NCI-H748 treated with DMSO at 0.1 percent for 48 hours (cell line): ENCODE measurements around the gene GSK3A.

Source experiments
- DNase-seq: peaks from one replicate; lab custom pipeline; 2025; lab: John Stamatoyannopoulos, UW

Gene GSK3A

DNA sequence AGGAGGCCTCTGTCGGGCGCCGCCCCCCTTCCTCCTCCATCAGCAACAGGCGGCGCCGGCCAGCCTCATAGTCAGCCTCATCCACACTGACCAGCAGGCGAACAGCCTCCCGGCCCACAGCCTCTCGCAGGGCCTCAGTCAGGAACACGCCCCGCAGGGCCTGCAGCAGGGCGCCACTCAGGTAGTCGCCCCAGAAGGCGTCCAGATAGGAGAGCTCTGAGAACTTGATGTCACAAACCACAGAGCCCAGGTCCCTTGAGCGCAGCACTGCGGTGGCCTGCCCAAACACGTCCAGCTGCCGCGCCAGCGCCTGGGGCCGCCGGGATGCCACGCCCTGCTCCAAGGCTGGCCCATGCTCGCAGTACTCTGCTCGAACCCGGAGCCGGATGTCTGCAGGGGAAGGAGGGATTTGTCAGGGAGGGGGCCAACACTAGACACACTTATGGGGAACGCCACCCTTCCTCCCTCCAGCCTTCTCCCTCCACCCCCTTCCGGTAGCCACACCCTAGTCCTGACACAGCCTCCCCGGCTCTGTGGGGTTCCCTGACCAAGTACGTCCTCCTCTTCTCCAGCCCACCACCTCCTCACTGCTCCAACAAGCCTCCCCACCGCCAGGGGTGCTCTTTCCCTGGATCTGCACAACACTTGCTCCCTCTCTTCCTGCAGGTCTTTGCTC, 42.8 kb downstream of the GSK3A start:
- no peak for DNase-seq

DNA sequence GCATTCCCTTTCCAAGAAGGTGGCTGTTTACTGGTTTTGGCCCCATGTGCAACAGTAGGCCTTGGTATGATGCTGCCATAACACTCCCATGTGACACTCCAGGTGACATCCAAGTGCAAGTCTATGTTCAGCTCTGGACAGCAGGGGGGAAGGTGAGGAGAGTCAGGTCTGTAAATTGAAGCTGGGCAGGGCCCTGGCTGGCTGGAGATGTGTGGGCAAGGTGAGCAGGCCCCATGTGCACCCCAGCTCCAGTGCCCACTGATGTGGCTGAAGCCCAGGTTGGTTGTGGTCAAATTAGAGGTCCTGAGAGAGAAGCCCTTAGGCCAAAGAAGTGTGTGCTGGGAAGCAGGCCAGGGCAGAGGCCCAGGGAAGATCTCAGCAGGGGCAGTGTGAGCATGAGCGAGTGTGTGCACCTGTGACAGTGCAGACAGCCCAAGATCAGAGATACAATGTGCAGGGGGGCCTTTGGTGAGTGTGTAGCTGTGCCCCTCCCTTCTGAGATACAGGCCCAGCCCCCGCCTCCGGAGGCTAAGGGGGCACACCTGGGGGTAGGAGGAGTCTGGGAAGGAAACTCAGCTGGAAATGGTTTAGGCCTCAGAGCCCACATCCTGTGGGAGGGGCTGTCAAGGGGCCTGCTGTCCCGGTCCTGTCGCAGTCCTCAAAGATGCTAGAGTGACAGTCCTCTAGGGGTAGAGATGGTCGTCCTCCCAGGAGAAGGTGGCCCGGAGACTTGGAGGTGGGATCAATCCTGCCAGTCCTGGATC, 43.5 kb downstream of the GSK3A start:
- DNase-seq = no peak

DNA sequence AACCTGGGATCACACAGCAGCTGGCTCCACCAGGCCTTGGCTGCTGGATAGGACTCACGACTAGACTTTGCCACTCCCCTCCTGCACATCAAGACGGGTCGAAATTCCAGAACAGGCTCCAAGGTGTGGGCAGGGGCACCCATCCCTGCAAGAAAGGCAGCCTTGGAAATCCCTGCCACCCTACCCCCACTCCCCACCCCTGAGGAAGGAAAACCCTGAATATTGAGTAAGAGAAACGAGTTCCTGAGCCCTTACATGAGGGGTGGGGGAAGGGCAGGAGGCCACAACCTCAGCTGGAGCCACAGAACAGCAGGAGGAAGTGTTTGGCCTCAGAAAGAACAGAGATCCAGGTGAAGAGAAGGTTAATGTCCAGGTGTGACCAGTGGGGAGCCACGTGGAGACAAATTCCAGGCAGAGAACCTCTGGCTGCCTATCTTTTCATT, 45.0 kb downstream of the GSK3A start:
- DNase-seq = no peak

DNA sequence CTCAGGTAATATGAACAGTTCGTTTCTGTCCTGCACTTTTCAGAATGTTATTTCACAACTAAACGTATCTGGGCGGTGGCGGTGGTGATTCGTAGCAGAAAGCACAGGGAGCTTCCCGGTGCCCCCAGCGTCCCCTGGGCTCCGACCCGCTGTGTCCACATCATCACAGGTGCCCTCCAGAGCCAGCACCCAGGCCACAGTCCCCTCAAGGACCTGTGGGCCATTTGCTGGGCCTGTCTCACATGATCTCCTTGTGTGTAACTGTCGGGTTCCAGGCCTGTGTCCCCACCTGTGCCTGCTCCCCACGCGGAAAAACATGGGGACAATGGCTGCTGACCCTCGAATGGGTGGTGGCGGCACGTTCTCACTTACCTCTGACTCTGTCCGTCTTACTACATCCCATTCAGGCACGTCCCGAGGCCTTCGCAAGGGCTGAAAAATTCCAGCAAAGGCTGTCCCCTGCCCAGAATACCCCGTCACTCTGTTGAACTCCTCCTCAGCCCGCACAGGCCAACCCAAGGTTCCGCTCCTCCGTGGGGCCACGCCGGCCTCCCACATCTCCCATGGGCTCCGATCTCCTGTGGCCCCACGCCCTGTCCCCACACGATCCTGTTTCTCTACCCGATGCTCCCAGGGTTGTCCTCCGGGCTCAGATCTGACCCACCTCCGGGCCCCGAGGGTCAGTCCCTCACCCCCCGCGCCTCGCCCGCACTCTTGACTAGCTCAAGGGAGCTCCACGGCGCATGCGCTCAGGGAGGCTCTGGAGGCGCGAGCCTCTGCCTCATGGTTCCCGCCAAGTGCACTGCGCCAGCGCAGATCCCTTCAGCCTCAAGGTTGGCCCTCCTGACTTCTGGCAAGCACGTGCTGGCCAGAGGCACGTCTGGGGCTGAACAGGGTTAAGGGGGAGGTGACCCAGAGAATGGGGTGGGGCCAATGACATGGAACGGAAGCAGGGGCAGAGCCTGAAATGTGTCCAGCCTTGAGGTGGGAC, 46.1 kb downstream of the GSK3A start:
- DNase-seq = no peak

DNA sequence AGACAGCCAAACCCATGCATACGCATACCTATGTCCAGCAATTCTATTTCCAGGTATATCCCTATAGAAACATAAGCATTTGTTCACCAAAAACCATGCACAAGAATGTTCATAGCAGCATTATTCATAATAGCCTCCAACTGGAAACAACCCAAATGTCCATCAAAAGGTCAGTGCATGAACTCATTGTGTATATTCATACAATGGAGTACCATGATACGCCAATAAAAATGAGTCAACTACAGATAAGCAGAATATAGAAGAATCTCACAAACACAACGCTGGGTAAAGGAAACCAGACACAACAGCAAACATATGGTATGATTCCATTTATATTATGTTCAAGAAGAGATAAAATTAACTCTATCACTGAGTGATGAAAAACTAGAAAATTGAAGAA, 48.7 kb downstream of the GSK3A start:
- DNase-seq = no peak

DNA sequence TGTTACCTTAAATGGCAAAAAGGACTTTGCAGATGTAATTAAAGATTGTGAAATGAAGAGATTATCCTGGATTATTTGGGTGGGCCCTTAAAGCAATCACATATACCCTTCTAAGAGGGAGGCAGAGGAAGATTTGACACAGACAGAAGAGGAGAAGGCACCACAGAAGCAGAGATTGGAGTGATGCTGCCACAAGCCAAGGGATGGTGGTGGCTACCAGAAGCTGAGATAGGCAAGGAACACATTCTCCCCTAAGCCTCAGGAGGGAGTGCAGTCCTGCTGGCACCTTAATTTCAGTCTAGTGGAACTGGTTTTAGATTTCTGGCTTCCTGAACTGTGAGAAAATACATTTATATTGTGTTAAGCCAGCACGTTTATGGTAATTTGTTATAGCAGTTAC, 49.1 kb downstream of the GSK3A start:
- no peak for DNase-seq

DNA sequence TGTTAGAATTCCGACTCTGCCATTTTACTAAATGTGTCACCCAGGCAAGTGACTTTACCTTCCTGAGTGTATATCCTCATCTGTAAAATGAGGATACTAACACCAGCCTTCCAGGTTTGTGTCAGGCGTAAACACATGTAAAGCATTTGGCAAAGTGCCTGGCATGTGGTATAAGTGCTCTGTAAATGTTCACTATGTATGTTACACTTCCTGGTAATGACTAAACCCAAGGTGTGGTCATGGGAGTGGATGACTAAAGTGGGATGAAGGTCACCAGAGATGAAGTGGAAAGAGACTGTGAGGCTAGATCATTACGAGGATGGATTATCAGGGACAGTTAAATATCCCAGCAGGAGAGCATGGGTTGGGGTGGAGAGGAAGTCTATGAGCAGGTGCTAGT, 50.5 kb downstream of the GSK3A start:
- DNase-seq = peak; percentile 93

DNA sequence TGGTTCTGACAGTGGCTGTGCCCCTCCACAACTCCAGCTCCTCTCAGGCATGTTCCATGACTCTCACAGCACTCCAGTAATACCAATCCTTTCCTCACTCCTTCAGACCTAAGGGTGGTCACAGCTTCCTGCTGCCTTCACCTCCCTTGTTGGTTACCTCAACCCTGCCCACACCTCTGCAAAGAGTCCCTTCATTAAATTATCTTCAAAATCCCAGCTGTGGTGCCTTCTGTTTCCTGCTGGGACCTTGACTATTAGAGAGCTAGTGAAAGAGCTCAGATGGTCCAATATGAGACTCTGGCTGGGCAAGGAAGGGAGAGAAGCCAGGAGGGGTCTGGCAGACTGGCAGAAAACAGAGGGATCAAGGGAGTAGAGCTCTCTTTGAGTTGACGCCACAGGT, 51.1 kb downstream of the GSK3A start:
- no peak for DNase-seq

DNA sequence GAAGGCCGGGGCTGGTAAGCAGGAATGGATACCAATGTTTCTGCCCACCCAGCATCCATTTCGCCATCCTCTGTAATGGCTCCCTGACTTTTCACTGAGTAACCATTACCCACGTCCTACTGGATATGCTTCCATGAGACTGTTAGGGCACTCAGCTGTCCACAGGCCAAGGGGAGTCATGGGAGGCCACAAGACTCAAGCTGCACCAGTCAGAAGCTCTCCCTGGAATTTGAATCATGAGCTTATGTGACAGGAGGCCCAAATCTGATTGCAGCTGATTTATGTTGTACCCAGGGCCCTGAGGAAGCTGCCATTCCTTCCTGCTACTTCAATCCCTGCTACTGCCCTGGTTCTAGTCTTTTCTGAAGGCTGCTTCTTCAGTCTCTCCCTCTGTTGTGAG, 53.3 kb downstream of the GSK3A start:
- no peak for DNase-seq

DNA sequence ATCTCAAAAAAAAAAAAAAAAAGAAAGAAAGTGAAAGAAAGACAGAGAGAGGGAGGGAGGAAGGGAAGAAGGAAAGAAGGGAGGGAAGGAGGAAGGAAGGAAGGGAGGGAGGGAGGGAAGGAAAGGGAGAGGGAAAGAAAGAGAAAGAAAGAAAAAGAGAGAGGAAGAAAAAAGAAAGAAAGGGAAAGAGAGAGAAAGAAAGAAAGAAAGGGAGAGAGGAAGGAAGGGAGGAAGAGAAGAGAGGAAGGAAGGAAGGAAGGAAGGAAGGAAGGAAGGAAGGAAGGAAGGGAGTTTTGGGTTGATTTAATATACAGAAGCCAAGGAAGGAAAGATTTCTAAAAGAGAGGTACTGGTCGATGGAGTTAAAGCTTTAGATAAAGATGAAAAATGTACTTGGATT, 53.7 kb downstream of the GSK3A start:
- no peak for DNase-seq

DNA sequence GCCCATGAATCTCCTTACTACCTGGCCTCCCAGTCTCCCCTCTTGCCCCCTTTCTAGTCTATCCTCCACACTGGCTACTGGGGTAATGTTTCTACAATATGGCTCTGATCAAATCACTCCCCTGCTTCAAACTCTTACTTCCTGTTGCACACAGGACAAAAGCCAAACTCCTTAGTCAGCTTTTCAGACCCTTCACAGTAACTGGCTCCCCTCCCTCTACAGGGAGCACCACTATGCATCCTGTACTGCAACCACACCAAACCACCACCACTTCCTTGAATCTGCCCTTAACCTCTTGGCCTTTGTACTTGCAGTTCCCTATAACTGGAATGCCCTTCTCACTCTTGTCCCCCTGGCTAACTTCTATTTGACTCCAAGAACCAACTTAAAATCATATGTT, 57.1 kb downstream of the GSK3A start:
- DNase-seq = no peak

DNA sequence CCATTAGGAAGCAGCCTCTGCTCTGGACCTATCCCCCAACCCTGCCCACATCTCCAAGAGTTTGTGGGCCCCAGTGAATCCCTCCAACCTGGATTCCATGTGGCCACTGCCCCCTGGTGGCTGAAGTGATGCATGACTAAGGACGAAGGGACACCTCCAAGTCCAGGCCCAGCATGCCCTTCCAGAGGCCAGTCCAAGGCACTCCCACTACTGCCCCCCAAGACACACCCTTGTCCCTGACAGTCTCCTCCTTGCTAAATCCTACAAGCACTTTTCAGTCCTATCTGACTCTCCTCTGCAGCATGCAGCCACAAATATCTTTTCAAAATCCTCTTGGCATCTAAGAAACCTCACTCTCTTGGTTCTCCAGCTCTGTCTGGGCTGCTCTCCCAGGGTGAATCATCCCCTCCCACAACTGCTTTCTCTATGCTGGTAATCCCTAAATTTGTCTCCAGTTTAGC, 58.0 kb downstream of the GSK3A start:
- DNase-seq = peak; percentile 65
